HFFc6 (cell line): ENCODE data around the gene EMP2. TPM values are rescaled to one million over a fixed set of nuclear protein-coding genes. Genes with fewer than 3 reads are reported as not detected.
"Not testable (repeated sequence)": the region's sequence is repeated elsewhere in the genome, so short reads cannot be mapped to it uniquely, and the experiment has no call there.

Source experiments
- DNase-seq: peaks from one replicate; pipeline ENCODE4 v3.0.0-alpha.2; 2018
- H3K27ac Mint-ChIP-seq: 2 replicates; pipeline ENCODE4 v1.8.0; 2020; ENCODE audit warnings: mild to moderate bottlenecking, mixed read lengths
- H3K27me3 Mint-ChIP-seq: 2 replicates; pipeline ENCODE4 v1.8.0; 2021; ENCODE audit warnings: mild to moderate bottlenecking, moderate library complexity, mixed read lengths; ENCODE audit not compliant: insufficient read depth
- H3K36me3 Mint-ChIP-seq: 2 replicates; pipeline ENCODE4 v1.8.0; 2021; ENCODE audit warnings: low read depth, mixed read lengths
- H3K4me1 Mint-ChIP-seq: 2 replicates; pipeline ENCODE4 v1.8.0; 2020; ENCODE audit warnings: low read depth, mixed read lengths
- H3K4me3 Mint-ChIP-seq: 2 replicates; pipeline ENCODE4 v1.8.0; 2020; ENCODE audit warnings: mild to moderate bottlenecking, moderate library complexity, mixed read lengths
- H3K9me3 Mint-ChIP-seq: 2 replicates; pipeline ENCODE4 v1.8.0; 2020; ENCODE audit warnings: mild to moderate bottlenecking, mixed read lengths
- total RNA-seq, 6 experiments: library from RNA; stranded (reverse); fragmentation: NEBNext Ultra II Directional; extraction: Animal tissue kit (Norgen Biotek cat#: 25700); gene quantifications; 2 replicates in 1 of 6; 3 replicates in 5 of 6; pipeline ENCODE4 v1.2.3, GENCODE V29; 2021
- TF ChIP-seq, protein P1 (sequence below): fragments of 200-600 bp; sonication (generic); IDR thresholded peaks from 2 replicates; pipeline ENCODE4 v1.5.0; 2021; ENCODE audit warnings: antibody characterized with exemption, mild to moderate bottlenecking

The EMP2 gene
- total RNA-seq, 6 experiments from 2014 or later, result 14.3 to 35.7 (median 29.7) TPM

GRCh38 chr16:10561001-10561400 is 19.4 kb downstream of the EMP2 start:
- Mint-ChIP-seq H3K4me1 (peaks cover 18% of the 10 kb centered on the region), H3K27me3 (peaks cover 2% of the 10 kb centered on the region), H3K36me3 (peaks cover 30% of the 10 kb centered on the region), H3K27ac (no peak overlapping the region), H3K9me3 (peaks cover 10% of the 10 kb centered on the region), H3K4me3 (no peak overlapping the region)
- DNase-seq, result no peak
- TF ChIP-seq, protein P1, sequence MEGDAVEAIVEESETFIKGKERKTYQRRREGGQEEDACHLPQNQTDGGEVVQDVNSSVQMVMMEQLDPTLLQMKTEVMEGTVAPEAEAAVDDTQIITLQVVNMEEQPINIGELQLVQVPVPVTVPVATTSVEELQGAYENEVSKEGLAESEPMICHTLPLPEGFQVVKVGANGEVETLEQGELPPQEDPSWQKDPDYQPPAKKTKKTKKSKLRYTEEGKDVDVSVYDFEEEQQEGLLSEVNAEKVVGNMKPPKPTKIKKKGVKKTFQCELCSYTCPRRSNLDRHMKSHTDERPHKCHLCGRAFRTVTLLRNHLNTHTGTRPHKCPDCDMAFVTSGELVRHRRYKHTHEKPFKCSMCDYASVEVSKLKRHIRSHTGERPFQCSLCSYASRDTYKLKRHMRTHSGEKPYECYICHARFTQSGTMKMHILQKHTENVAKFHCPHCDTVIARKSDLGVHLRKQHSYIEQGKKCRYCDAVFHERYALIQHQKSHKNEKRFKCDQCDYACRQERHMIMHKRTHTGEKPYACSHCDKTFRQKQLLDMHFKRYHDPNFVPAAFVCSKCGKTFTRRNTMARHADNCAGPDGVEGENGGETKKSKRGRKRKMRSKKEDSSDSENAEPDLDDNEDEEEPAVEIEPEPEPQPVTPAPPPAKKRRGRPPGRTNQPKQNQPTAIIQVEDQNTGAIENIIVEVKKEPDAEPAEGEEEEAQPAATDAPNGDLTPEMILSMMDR, result no peak

DNA sequence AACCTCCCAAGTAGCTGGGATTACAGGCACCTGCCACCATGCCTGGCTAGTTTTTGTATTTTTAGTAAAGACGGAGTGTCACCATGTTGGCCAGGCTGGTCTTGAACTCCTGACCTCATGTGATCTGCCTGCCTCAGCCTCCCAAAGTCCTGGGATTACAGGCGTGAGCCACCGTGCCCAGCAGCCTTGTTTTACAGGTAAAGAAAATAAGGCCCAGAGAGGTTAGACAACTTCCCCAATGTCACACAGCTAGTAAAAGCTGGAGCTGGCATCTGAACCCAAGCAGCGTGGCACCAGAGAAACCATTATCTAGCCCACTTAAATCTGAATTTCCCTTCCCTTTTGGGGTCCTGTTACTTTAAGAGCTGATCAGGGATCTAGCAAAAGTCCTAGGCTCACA is 20.6 kb downstream of the EMP2 start:
- H3K9me3 Mint-ChIP-seq, result peaks cover 10% of the 10 kb centered on the region
- peaks cover 18% of the 10 kb centered on the region for H3K4me1 Mint-ChIP-seq
- not testable (repeated sequence) for H3K27me3 Mint-ChIP-seq, DNase-seq, H3K27ac Mint-ChIP-seq, H3K4me3 Mint-ChIP-seq
- H3K36me3 Mint-ChIP-seq, result peaks cover 33% of the 10 kb centered on the region

DNA sequence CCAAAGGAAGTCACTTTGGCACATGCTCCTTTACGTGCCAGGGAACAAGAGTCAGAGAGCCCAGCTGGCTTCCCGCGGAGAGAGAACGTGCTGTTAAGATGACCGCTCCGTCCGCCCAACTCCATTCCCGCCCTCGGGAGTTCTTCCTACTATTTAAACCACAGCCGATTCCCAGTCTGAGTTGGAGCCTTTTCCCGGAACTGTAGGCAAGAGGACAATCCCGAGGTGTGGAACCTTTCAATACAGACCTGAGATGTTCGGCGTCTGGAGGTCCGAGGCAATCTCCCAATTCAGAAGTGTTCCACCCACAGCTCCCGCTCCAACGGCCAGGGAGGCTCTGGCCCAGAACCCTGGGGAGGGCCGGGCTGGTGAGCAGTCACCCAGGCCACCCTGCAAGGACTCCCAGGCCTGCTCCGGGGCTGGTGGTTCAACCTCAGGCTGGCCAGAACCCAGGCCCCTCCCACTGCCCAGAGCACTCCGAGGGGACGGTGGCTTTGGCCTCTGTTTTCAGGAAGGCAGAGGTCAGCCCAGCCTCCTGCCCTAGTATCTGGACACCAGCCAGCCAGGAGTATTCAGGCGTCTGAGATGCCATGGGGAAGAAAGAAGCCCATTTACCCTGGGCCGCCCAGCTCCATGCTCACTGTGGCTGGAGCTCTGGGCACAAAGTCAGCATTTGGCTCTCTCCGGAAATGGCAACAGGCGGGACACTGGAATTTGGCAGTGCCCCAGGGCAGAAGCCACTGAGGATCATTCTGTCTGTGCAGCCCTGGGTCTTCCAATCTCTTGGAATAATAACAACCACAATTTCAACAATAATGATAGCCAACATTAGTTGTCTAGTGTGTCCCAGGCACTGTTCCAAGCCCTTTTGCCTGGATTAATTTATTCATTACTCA is 21.4 kb downstream of the EMP2 start:
- TF ChIP-seq, protein P1, result no peak
- peaks cover 33% of the 10 kb centered on the region for H3K36me3 Mint-ChIP-seq
- peak overlapping the region; percentile 90 for H3K27ac Mint-ChIP-seq
- peaks cover 2% of the 10 kb centered on the region for H3K27me3 Mint-ChIP-seq
- H3K4me3 Mint-ChIP-seq, result peak overlapping the region; percentile 83
- peak; percentile 18 for DNase-seq
- H3K4me1 Mint-ChIP-seq, result peaks cover 18% of the 10 kb centered on the region
- H3K9me3 Mint-ChIP-seq, result peaks cover 10% of the 10 kb centered on the region

DNA sequence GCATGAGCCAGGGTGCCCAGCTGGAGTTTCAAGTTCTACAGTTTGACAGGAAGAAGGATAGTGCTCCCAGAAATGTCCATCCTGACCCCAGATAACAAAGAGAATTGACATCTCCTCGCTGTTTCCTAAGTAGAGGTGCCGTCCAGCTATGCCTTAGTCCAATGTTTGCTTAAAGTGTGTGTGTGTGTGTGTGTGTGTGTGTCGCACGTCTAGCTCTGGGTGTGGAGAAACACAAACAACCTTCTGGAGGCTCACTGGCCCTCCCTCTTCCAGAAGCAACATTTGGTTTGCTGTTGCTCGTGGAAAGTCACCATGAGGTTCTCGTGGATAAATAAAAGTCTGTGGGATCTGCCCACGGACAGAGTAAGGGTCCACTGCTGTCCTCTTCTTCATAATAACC is 22.1 kb downstream of the EMP2 start:
- H3K9me3 Mint-ChIP-seq, result peaks cover 10% of the 10 kb centered on the region
- peak overlapping the region; percentile 90 for H3K27ac Mint-ChIP-seq

GRCh38 chr16:10557750-10558149 is 22.6 kb downstream of the EMP2 start:
- Mint-ChIP-seq H3K27me3 (peaks cover 2% of the 10 kb centered on the region), H3K9me3 (peaks cover 10% of the 10 kb centered on the region), H3K36me3 (peaks cover 26% of the 10 kb centered on the region), H3K4me1 (peaks cover 18% of the 10 kb centered on the region), H3K4me3 (no peak overlapping the region), H3K27ac (no peak overlapping the region)
- TF ChIP-seq, protein P1, result no peak
- DNase-seq, result no peak

More for the DNA sequence above, 22.1 kb downstream of the EMP2 start:
- Mint-ChIP-seq H3K4me1 (peaks cover 18% of the 10 kb centered on the region), H3K36me3 (peaks cover 28% of the 10 kb centered on the region), H3K4me3 (peak overlapping the region; percentile 83), H3K27me3 (peaks cover 2% of the 10 kb centered on the region)
- TF ChIP-seq, protein P1, result no peak
- no peak for DNase-seq

- no peak for DNase-seq
- Mint-ChIP-seq H3K36me3 (peaks cover 11% of the 10 kb centered on the region), H3K4me1 (peaks cover 18% of the 10 kb centered on the region), H3K4me3 (no peak overlapping the region), H3K27me3 (no peaks in the 10 kb centered on the region), H3K27ac (no peak overlapping the region), H3K9me3 (no peaks in the 10 kb centered on the region; the same call in 1 of the 2 replicates)
- TF ChIP-seq, protein P1, result no peak
These were observed 24.2 kb downstream of the EMP2 start for GRCh38 chr16:10556236-10556635.
